NCI-H1417 (cell line): ENCODE data around the gene SRF.
"Not testable (repeated sequence)": the region's sequence is repeated elsewhere in the genome, so short reads cannot be mapped to it uniquely, and the experiment has no call there.

Experiments
- DNase-seq, 3 experiments: peaks; one replicate each; lab custom pipeline; 2025; lab: John Stamatoyannopoulos, UW

SRF gene

DNA sequence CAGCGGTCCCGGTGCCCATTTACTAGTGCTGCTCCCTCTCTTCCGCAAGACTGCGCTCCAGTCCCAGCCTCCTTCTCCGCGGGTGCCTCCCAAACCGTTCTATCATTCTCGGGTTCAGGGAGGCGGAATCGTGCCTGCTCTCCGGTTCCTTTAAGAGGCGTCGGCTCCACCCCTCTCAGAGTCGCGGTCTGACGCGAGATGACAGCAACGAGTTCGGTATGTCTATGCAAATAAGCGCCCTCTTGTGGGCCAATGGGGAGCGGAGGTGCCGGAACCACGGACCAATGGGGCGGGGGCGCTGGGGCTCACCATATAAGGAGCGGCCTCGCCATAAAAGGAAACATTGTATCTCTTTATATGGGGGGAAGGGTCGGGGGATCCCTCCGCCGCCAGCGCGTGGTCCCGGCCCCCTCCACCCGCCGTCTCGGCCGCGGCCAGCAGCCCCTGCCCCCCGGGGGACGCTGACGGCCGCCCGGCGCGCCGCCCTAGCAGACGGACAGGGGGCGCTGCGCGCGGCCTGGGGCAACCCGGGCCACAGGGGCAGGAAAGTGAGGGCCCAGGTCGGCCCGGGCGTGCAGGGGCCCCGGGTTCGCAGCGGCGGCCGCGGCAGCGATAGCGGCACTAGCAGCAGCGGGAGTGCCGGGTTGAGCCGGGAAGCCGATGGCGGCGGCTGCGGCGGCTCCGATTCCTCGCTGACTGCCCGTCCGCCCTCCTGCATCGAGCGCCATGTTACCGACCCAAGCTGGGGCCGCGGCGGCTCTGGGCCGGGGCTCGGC lies at the start of gene SRF:
TSS of gene SRF (plus strand) at position 339 of the 776 bp plus-strand sequence. CDS start at position 727, 388 bp downstream.
- peak; percentile 98 to 99 (median 99) for DNase-seq

DNA sequence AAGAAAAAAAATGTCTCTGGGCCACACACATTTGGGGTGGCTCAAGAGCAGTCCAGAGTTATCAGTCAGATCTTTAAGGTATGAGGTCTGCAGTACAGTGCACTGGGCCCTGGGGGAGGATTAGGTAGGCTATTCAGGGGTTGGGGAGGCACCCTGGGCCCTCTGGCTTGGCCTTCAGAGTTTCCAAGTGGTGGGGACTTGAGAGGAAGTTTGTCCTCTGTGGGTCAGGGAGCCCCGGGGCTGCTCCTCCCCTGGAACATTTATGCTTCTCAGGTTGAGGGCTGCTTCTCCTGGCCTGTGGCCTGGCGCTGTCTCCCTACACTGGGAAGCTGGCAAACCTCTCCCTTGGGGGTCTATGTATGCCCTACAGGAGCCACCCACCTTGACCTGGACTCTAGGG lies 48.9 kb upstream of the SRF start:
- DNase-seq: no peak

DNA sequence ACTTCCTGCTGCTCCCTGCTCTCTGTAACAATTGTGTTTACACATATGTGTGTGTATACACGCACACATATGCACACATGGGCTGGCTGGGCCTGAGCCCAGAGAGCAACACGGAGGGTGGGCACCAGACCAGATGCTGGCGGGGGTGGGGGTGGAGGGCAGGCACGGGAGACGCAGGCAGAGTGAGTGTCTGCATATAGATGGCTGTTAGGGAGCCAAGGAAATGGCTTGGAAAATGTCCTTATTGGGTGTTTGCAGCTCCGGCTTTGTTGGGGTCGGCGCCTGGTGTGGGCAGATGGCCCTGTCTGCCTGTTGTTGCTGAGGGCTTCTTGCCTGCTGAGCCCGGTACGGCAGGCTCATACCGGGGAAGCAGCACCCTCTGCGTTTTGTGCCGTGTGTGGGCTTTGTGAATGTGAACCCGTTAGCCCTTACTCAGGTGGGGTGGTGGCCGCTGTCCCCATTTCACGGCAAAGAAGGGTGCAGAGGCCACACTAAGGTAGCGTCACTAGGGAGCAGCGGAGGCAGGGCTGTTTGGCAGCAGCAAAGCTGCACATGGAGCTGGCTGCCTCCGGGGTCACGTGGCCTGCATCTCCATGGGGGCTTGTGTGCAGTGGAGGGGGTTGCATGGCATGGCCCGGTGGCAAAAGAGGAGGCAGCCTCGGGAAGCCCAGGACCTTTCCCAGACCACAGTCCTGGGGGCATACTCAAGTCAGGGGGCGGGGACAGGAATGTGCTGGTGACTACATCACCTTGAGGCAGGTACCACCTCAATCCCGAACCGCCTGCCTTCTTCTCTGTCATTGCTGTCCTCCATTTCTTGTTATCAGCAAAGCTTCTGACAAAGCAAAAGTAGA lies 47.4 kb upstream of the SRF start:
- DNase-seq: no peak

GRCh38 chr6:43124481-43124880 lies 46.6 kb upstream of the SRF start:
- no peak for DNase-seq

GRCh38 chr6:43125119-43125518 lies 46.0 kb upstream of the SRF start:
- DNase-seq: no peak

DNA sequence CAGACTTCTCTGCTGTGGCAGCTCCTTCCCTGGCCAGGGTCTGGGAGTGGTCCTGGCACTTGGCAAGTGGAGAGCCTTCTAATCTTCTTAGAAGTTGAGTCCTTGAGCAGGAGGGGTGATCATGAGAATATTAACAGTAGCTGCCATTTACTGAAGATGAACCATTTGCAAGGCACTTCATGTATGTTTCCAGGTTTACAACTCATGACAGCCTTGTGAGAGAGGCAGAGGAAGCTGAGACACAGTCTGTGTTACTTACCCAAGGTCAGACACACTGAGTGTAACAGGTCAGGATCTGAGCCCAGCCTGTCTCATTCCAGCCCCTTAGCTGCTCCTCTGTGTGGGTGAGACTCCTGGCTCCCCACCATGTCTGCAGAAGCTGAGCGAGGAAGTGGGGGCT lies 45.5 kb upstream of the SRF start:
- no peak for DNase-seq

DNA sequence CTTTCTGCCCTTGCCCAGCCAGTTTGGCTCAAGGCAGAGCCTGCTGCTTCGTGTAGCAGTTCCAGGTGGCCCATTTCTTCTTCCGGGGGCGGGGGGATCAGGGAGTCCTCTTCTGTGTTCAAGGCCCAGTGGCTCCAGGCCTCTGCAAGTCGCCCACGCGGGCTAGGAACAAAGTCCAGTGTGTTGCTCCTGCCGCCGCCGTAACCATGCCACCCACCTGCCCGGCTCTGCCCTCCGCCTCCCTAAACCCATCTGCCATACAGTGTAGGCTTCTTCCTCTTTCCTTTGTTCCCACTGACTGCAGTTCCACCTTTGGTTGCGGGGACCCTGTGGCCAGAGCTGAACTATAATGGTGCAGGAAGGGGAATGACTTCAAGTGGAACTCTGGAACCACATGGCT lies 43.9 kb upstream of the SRF start:
- DNase-seq: no peak

DNA sequence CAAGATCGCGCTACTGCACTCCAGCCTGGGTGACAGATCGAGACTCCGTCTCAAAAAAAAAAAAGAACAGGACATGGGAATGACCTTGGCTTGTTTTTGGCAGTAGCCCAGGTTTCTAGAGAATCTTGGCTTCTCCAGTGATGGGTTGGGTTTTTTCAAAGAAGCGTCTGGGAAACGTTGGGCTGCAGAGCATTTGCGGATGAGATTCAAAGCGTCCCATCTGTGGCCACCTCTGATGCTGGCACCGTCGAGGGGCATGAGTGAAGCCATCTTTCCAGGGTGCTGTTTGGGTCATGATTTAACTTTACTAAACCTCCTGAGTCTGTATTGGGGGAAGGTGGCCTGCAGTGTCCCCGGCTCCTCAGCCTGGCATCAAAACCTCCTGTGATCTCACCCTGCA lies 43.2 kb upstream of the SRF start:
- no peak for DNase-seq

- DNase-seq: no peak
Measured at GRCh38 chr6:43128926-43129325, 42.1 kb upstream of the SRF start.

- peak in 1 of 3 experiments; percentile 37 for DNase-seq
Measured at GRCh38 chr6:43129434-43130194, 41.5 kb upstream of the SRF start.

DNA sequence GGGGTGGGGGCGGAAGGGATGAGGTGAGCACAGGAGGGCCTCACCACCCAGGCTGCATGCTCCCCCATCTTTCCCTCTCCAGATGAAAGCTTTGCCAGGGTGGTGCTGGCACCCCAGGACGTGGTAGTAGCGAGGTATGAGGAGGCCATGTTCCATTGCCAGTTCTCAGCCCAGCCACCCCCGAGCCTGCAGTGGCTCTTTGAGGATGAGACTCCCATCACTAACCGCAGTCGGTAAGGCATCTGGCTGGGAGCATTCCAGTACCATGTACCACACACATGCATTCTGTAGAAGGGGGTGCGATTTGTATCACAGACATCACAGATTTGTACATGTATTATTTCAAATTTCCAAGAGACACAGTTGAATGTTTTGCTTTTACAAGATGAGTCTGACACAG lies 40.6 kb upstream of the SRF start:
- DNase-seq: no peak

GRCh38 chr6:43131379-43131778 lies 39.7 kb upstream of the SRF start:
- DNase-seq: not testable (repeated sequence)

- DNase-seq: no peak
Measured at GRCh38 chr6:43138267-43138666, 32.8 kb upstream of the SRF start.

DNA sequence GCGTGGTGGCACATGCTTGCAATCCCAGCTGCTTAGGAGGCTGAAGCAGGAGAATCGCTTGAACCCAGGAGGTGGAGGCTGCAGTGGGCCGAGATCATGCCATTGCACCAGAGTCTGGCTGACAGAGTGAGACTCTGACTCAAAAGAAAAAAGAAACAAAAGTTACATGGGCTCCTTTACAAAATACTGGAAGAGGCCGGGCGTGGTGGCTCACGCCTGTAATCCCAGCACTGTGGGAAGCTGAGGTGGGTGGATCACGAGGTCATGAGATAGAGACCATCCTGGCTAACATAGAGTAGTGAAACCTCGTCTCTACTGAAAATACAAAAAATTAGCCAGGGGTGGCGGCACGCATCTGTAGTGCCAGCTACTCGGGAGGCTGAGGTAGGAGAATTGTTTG lies 31.1 kb upstream of the SRF start:
- not testable (repeated sequence) for DNase-seq

DNA sequence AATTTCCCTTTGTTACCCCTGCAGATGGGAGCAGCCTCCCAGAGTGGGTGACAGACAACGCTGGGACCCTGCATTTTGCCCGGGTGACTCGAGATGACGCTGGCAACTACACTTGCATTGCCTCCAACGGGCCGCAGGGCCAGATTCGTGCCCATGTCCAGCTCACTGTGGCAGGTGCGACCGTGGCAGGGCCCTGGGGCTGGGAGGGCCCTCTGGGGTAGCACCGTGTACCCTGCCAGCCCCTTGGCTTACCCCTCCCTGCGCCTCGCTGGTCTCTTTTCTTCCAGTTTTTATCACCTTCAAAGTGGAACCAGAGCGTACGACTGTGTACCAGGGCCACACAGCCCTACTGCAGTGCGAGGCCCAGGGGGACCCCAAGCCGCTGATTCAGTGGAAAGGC lies 29.4 kb upstream of the SRF start:
- DNase-seq: no peak

GRCh38 chr6:43142101-43142500 lies 29.0 kb upstream of the SRF start:
- DNase-seq: no peak

DNA sequence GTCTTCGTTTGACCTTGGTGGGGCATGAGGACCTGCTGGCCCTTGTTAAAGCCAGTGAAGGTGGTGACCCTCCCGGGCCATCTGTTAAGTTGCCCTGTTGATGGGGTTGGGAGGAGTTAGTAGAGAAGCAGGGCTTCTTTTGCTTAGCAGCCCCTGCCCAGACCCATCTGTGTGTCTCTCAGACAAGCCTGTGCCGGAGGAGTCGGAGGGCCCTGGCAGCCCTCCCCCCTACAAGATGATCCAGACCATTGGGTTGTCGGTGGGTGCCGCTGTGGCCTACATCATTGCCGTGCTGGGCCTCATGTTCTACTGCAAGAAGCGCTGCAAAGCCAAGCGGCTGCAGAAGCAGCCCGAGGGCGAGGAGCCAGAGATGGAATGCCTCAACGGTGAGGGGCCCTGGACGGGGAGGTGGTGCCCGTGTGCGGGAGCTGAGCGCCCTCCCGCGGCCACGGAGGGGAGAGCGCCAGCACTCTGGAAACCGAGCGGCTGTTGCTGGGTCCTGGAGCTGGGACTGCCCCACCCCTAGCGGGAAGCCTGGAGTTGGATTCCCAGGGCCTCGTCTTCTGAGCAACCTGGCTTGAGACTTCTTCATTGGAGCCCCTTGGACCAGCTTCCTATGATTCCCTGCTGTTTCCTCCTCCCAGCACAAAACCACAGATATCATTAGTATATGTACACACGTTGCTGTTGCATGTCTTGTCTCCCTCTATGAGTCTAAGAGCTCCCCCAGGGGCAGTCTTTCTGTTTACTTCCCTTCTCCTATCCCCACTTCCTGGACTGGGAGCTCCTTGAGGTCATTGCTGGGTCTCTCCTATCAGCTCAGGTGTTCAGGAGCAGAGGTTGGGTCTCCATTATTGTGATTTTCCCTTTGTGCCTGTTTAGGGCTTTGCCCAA lies 27.6 kb upstream of the SRF start:
- peak; percentile 63 to 78 (median 76) for DNase-seq

GRCh38 chr6:43144879-43145278 lies 26.2 kb upstream of the SRF start:
- DNase-seq: no peak

- DNase-seq: no peak
Measured at GRCh38 chr6:43146261-43146660, 24.8 kb upstream of the SRF start.

DNA sequence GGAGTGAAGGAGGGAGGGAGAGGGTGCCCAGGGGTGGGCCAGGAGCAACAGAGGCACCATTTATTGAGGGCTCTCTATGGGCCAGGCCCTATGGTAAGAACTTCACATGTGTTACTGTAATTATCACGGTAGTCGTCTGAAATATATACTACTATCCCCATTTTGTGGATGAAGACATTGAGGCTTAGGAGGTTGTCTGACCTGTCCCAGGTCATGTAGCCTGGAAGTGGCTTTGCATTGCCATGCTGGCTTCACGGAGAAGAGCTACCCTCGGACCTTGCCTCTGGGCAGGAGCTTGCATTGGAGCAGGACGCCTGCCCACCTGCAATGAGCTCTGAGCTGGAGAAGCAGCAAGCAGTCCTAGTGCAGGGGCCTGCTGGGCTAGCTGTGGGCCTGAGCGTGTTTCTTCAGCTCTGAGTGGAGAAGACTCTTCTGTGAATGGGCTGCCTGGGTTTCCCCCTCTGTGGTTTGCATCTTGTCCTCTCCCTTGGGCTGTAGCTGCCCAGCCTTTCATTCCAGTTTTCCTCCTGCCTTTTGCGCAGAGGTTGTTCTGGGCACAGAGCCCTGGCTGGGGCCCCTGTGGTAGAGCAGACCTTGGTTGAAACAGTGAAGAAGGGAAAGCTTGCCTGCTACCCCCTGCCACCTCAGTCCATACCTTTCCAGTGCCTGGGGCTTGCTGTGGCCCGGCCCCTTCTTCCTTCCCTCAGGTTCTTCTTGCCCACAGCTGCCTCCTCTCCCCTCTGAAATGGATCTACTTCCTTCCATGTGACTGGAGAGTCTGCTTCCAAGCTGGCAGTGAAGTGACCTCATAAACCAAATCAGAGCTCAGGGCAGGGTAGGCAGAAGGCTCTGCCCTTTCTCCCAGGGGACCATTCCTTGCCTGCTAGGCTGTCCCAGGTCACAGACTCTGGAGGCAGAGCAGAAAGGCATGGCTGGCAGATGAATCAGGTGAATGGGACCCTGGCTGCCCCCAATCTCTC lies 24.1 kb upstream of the SRF start:
- DNase-seq: no peak
